ENCODE data around the gene RRAS2.
A peak's percentile ranks its signal among the peaks of the same experiment; 100 is the strongest.

Gene RRAS2

DNA sequence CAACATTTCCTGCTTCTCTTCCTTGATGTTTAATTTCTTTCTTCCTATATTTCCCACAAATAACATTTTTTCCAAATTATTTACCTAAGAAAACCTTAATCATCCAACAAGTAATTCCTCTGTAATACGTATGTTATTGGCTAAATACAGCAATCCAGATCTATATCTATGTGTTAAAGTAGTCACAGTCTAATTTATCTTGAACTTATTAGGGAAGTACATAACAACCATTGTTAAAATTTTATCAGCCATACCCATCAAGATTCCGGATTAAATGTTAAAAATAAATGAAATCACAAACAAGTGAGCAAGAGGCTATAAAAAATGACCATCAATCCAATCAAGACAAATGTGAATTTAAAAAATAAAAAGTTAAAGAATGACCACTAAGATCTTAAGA lies 36.5 kb downstream of the RRAS2 start:
- Histone ChIP-seq H3K27ac (ENCODE audit: low read length) (no peak overlapping the region), H3K4me3 (ENCODE audit: low read length in 2 of 2) (no peak overlapping the region), H3K4me1 (ENCODE audit: control insufficient read depth, insufficient read depth, low read length) (no peaks in the 10 kb centered on the region), H3K27me3 (ENCODE audit: control insufficient read depth in 1 of 2, insufficient read depth in 2 of 2, low read length in 2 of 2) (no peaks in the 10 kb centered on the region), H3K36me3 (ENCODE audit: control insufficient read depth in 2 of 2, insufficient read depth in 2 of 2, low read length in 2 of 2) (no peaks in the 10 kb centered on the region), H3K9me3 (ENCODE audit: control insufficient read depth in 2 of 2, low read length in 2 of 2) (no peaks in the 10 kb centered on the region), H3K9ac (ENCODE audit: low read length in 2 of 2) (no peak overlapping the region)

DNA sequence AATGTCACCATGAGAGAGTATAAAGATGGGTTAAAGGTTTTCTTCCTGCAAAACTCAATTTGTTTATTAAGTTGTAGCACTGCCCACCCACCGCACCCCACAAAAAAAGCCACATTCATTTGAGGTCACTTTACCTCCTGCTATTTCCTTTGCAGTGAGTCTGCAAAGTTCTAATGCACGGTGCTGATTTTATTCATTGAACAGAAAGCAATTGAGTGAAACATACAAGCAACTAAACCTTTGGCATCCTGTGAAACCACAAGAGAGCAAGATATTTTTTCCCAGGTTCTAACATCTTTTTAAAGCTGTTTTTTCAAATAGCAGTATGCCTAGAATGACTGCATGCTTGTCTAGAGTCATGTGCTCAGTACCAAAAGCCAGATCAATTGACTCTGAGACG lies 39.0 kb downstream of the RRAS2 start:
- no peak overlapping the region for H3K27ac ChIP-seq (ENCODE audit: low read length)
- H3K36me3 ChIP-seq (ENCODE audit: control insufficient read depth in 2 of 2, insufficient read depth in 2 of 2, low read length in 2 of 2), result no peaks in the 10 kb centered on the region
- no peaks in the 10 kb centered on the region for H3K4me1 ChIP-seq (ENCODE audit: control insufficient read depth, insufficient read depth, low read length)
- H3K27me3 ChIP-seq (ENCODE audit: control insufficient read depth in 1 of 2, insufficient read depth in 2 of 2, low read length in 2 of 2), result no peaks in the 10 kb centered on the region
- no peak overlapping the region for H3K9ac ChIP-seq (ENCODE audit: low read length in 2 of 2)
- H3K4me3 ChIP-seq (ENCODE audit: low read length in 2 of 2), result no peak overlapping the region
- no peaks in the 10 kb centered on the region for H3K9me3 ChIP-seq (ENCODE audit: control insufficient read depth in 2 of 2, low read length in 2 of 2)

DNA sequence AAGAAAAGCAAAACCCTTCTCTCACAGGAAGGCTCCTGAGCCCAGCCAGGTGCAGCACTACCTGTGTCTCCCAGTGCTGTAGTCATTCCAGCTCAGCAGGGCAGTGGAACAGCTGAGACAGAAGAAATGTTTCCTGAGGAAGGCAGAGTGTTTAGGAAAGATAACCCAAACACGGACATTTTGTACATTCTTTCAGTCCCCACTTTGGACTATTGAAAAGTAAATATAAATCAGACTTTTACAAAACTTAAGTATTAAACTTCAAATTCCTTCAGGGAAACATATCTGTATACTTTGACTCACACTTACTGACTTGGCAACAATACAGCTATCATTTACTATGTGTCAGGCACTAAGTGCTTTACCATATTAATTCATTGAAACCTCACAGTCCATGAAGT lies 40.4 kb downstream of the RRAS2 start:
- Histone ChIP-seq H3K27me3 (ENCODE audit: control insufficient read depth in 1 of 2, insufficient read depth in 2 of 2, low read length in 2 of 2) (no peaks in the 10 kb centered on the region), H3K9me3 (ENCODE audit: control insufficient read depth in 2 of 2, low read length in 2 of 2) (no peaks in the 10 kb centered on the region), H3K27ac (ENCODE audit: low read length) (no peak overlapping the region), H3K4me1 (ENCODE audit: control insufficient read depth, insufficient read depth, low read length) (peaks cover 2% of the 10 kb centered on the region), H3K9ac (ENCODE audit: low read length in 2 of 2) (no peak overlapping the region), H3K36me3 (ENCODE audit: control insufficient read depth in 2 of 2, insufficient read depth in 2 of 2, low read length in 2 of 2) (no peaks in the 10 kb centered on the region), H3K4me3 (ENCODE audit: low read length in 2 of 2) (no peak overlapping the region)

DNA sequence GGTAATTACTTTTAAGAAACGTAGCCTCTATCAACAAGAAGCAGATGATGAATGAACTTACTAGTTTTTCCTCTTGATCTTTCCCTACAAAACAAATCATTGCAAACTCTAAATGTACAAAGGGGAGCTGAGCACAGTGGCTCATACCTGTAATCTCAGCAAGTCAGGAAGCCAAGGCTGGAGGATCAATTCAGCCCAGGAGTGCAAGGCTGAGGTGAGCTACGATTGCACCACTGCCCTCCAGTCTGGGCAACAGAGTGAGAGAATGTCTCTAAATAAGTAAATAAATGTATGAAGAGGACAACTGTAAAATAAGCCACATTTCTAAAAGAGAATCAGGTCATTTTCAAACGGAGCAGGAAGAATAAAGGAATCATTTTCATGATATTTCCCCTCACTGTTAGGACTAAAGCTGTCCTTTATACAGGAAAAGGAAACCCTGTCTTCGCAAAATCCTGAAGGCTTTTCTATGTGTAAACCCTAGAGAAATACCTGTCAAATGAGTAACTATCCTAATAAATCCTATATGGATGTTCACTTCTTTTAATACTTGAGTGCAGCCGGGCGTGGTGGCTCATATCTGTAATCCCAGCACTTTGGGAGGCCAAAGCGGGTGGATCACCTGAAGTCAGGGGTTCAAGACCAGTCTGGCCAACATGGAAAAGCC lies 41.2 kb downstream of the RRAS2 start:
- no peaks in the 10 kb centered on the region for H3K36me3 ChIP-seq (ENCODE audit: control insufficient read depth in 2 of 2, insufficient read depth in 2 of 2, low read length in 2 of 2)
- no peaks in the 10 kb centered on the region for H3K27me3 ChIP-seq (ENCODE audit: control insufficient read depth in 1 of 2, insufficient read depth in 2 of 2, low read length in 2 of 2)
- H3K9me3 ChIP-seq (ENCODE audit: control insufficient read depth in 2 of 2, low read length in 2 of 2), result no peaks in the 10 kb centered on the region
- peaks cover 7% of the 10 kb centered on the region for H3K4me1 ChIP-seq (ENCODE audit: control insufficient read depth, insufficient read depth, low read length)
- H3K27ac ChIP-seq (ENCODE audit: low read length), result no peak overlapping the region
- H3K4me3 ChIP-seq (ENCODE audit: low read length in 2 of 2), result no peak overlapping the region
- H3K9ac ChIP-seq (ENCODE audit: low read length in 2 of 2), result no peak overlapping the region

DNA sequence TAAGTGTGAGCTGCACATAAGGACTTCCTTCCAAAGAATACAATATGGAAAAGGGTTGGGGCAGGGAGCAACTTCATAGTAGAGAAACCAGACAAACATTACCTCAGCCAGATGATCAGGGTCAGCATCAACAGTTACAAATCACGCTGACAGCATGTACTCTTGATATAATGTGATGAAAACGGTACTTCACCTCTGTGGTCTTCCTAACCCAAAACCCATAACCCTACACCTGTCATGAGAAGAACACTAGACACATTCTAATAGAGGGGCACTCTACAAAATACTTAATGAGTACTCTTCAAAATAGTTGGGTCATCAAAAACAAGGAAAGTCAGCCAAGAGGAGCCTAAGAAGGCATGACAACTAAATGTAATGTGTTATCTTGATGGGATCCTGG lies 43.9 kb downstream of the RRAS2 start:
- no peak overlapping the region for H3K9ac ChIP-seq (ENCODE audit: low read length in 2 of 2)
- H3K4me1 ChIP-seq (ENCODE audit: control insufficient read depth, insufficient read depth, low read length), result peaks cover 7% of the 10 kb centered on the region
- no peak overlapping the region for H3K27ac ChIP-seq (ENCODE audit: low read length)

DNA sequence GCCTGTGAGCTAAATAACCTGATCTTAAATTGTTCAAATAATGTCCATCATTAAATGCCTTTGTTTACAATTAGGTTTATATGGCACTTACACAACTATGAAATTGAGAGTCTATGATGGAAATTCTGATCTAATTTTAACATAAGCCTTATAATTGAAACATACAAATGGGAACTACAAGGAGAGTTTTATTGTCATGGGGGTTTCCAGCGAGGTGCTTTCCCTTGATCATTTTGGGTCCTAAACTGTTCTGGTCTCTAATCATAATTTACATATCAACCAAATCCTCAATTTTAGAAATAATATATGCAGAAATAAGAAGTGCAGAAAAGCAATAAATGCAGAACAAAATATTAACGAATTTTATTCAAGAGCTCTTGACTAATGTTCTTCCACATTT lies 44.9 kb downstream of the RRAS2 start:
- Histone ChIP-seq H3K4me3 (ENCODE audit: low read length in 2 of 2) (no peak overlapping the region), H3K27ac (ENCODE audit: low read length) (no peak overlapping the region), H3K4me1 (ENCODE audit: control insufficient read depth, insufficient read depth, low read length) (peaks cover 13% of the 10 kb centered on the region)

More for the DNA sequence above, 43.9 kb downstream of the RRAS2 start:
- H3K9me3 ChIP-seq (ENCODE audit: control insufficient read depth in 2 of 2, low read length in 2 of 2), result no peaks in the 10 kb centered on the region
- H3K27me3 ChIP-seq (ENCODE audit: control insufficient read depth in 1 of 2, insufficient read depth in 2 of 2, low read length in 2 of 2), result no peaks in the 10 kb centered on the region
- H3K36me3 ChIP-seq (ENCODE audit: control insufficient read depth in 2 of 2, insufficient read depth in 2 of 2, low read length in 2 of 2), result no peaks in the 10 kb centered on the region
- no peak overlapping the region for H3K4me3 ChIP-seq (ENCODE audit: low read length in 2 of 2)

DNA sequence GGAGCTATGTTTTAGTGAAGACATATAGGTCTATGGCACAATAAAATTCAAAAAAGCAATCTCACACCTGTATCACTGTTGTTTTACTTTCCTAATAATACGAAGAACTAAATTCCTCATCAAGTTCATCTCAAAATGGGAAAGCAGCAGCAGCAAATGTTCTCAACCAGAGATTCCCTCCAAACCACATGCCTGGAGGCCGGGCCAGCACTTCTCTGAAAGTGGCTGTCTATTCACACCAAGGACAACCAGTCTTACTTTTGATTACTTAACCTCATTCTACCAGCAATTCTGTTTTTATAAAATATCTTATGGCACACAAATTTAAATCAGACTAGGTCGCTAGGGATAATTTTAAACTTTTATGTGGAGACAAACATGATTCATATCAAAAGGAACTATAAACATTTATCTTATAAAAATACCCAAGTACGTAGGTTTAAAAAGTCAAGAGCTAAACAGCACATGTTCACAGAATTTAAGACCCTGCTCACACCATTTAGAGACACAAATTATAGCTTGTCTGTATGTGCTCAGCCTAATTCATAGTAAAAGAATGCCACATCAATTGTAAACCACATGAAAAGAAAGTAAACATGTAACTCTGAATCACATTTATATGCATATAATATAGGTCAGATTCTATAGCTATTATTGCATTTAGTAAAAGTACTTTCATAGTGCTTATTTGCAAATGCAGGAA lies 46.1 kb downstream of the RRAS2 start:
- peaks cover 13% of the 10 kb centered on the region for H3K4me1 ChIP-seq (ENCODE audit: control insufficient read depth, insufficient read depth, low read length)
- H3K36me3 ChIP-seq (ENCODE audit: control insufficient read depth in 2 of 2, insufficient read depth in 2 of 2, low read length in 2 of 2), result no peaks in the 10 kb centered on the region
- peak overlapping the region; percentile 18 for H3K27ac ChIP-seq (ENCODE audit: low read length)
- no peak overlapping the region for H3K9ac ChIP-seq (ENCODE audit: low read length in 2 of 2)
- H3K27me3 ChIP-seq (ENCODE audit: control insufficient read depth in 1 of 2, insufficient read depth in 2 of 2, low read length in 2 of 2), result no peaks in the 10 kb centered on the region
- H3K4me3 ChIP-seq (ENCODE audit: low read length in 2 of 2), result peak overlapping the region in 1 of 2 donors; percentile 8
- no peaks in the 10 kb centered on the region for H3K9me3 ChIP-seq (ENCODE audit: control insufficient read depth in 2 of 2, low read length in 2 of 2)

More for the DNA sequence above, 44.9 kb downstream of the RRAS2 start:
- H3K9me3 ChIP-seq (ENCODE audit: control insufficient read depth in 2 of 2, low read length in 2 of 2), result no peaks in the 10 kb centered on the region
- no peak overlapping the region for H3K9ac ChIP-seq (ENCODE audit: low read length in 2 of 2)
- no peaks in the 10 kb centered on the region for H3K27me3 ChIP-seq (ENCODE audit: control insufficient read depth in 1 of 2, insufficient read depth in 2 of 2, low read length in 2 of 2)
- H3K36me3 ChIP-seq (ENCODE audit: control insufficient read depth in 2 of 2, insufficient read depth in 2 of 2, low read length in 2 of 2), result no peaks in the 10 kb centered on the region

DNA sequence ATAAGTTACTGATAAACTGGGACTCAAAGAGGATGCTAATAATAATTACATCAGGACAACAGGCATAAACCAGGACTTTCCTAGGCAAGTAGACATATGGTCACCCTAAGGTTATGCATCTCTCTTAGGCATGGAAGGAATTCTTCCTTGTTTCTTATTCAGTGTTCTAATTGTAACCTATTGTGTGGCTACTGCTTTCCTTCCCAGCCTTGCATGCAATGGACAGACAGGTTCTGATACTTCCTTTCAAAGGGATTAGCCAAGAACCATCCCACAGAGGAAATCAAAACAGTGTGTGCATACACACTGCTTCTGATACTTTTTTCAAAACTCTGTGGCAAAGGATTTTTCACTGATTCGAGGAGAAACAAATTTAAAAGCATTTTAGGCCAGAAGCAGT lies 48.3 kb downstream of the RRAS2 start:
- H3K9ac ChIP-seq (ENCODE audit: low read length in 2 of 2), result no peak overlapping the region
- H3K27ac ChIP-seq (ENCODE audit: low read length), result no peak overlapping the region
- H3K4me3 ChIP-seq (ENCODE audit: low read length in 2 of 2), result no peak overlapping the region
- H3K36me3 ChIP-seq (ENCODE audit: control insufficient read depth in 2 of 2, insufficient read depth in 2 of 2, low read length in 2 of 2), result no peaks in the 10 kb centered on the region
- H3K9me3 ChIP-seq (ENCODE audit: control insufficient read depth in 2 of 2, low read length in 2 of 2), result no peaks in the 10 kb centered on the region
- H3K4me1 ChIP-seq (ENCODE audit: control insufficient read depth, insufficient read depth, low read length), result peaks cover 13% of the 10 kb centered on the region
- H3K27me3 ChIP-seq (ENCODE audit: control insufficient read depth in 1 of 2, insufficient read depth in 2 of 2, low read length in 2 of 2), result no peaks in the 10 kb centered on the region

DNA sequence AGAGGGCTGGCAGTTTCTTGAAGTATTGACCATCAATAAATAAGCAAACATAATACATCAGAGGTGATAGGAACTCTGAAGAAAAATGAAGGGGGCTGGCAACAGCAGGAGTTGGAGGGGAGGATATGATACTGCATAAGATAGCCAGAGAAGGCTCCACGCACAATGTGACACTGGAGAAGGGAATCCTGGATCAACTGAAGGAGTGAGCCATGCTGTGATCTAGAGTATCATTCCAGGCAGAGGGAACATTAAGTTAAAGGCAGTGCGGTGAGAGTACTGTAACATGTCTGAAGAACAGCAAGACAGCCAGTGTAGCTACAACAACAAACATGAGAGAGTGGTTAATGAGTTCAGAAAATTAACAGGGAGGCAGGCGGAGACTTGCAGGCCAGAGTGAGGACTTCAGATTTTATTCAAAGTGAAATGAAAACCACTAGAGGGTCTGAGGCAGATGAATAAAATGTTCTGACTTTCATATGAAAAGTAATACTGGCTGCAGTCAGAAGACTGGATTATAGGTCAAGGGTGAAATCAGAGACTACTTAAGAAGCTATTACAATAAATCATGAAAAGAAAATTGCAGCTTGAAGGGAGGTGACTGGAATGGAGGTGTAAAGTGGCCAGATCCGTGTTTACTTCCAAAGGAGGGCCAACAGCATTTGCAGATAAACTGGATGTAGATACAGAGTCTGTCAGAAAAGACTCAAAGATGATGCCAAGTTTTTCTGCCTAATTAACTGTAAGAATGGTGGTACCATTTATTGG lies 49.4 kb downstream of the RRAS2 start:
- no peaks in the 10 kb centered on the region for H3K36me3 ChIP-seq (ENCODE audit: control insufficient read depth in 2 of 2, insufficient read depth in 2 of 2, low read length in 2 of 2)
- no peak overlapping the region for H3K9ac ChIP-seq (ENCODE audit: low read length in 2 of 2)
- H3K4me3 ChIP-seq (ENCODE audit: low read length in 2 of 2), result peak overlapping the region in 1 of 2 donors; percentile 6
- H3K4me1 ChIP-seq (ENCODE audit: control insufficient read depth, insufficient read depth, low read length), result peaks cover 13% of the 10 kb centered on the region
- no peaks in the 10 kb centered on the region for H3K9me3 ChIP-seq (ENCODE audit: control insufficient read depth in 2 of 2, low read length in 2 of 2)
- no peak overlapping the region for H3K27ac ChIP-seq (ENCODE audit: low read length)
- no peaks in the 10 kb centered on the region for H3K27me3 ChIP-seq (ENCODE audit: control insufficient read depth in 1 of 2, insufficient read depth in 2 of 2, low read length in 2 of 2)

DNA sequence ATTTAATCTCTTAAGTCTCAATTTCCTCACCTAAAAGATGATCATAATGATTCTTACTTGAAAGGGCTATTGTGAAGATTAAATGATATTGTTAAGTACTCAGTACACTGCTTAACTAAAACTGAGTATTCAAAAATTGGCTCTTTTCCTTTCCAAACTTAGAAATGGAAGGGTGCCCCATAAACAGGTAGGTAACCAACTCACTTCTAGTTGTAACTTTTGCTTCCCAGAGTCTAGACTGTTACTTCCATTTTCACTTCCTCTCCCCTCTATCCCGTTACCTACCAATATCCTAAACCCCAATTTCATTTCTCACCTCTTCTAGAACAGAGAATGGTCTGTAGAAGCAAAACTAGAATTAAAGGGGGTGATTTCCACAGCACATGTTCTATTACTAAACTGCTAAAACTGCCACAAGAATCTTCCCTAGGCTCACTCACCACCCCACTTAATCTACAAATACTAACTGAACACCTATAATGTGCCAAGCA lies 50.0 kb downstream of the RRAS2 start:
- no peaks in the 10 kb centered on the region for H3K9me3 ChIP-seq (ENCODE audit: control insufficient read depth in 2 of 2, low read length in 2 of 2)
- H3K36me3 ChIP-seq (ENCODE audit: control insufficient read depth in 2 of 2, insufficient read depth in 2 of 2, low read length in 2 of 2), result no peaks in the 10 kb centered on the region
- no peak overlapping the region for H3K4me3 ChIP-seq (ENCODE audit: low read length in 2 of 2)
- no peak overlapping the region for H3K27ac ChIP-seq (ENCODE audit: low read length)
- H3K9ac ChIP-seq (ENCODE audit: low read length in 2 of 2), result no peak overlapping the region
- no peaks in the 10 kb centered on the region for H3K27me3 ChIP-seq (ENCODE audit: control insufficient read depth in 1 of 2, insufficient read depth in 2 of 2, low read length in 2 of 2)
- H3K4me1 ChIP-seq (ENCODE audit: control insufficient read depth, insufficient read depth, low read length), result peaks cover 13% of the 10 kb centered on the region
